ENCODE data around the gene IZUMO3.
"Not testable (repeated sequence)": the region's sequence is repeated elsewhere in the genome, so short reads cannot be mapped to it uniquely, and the experiment has no call there.

The IZUMO3 gene

GRCh38 chr9:24545847-24546522, at the start of gene IZUMO3:
TSS of gene IZUMO3 (minus strand) at chr9:24545897. CDS start at chr9:24545649, 248 bp downstream.
- no peak for DNase-seq (ENCODE audit: low read depth)

GRCh38 chr9:24594234-24594850, 48.6 kb upstream of the IZUMO3 start:
- no peak for DNase-seq (ENCODE audit: low read depth)

GRCh38 chr9:24590432-24590831, 44.7 kb upstream of the IZUMO3 start:
- DNase-seq (ENCODE audit: low read depth), result no peak

- DNase-seq (ENCODE audit: low read depth), result no peak
Observed at GRCh38 chr9:24587883-24588282, 42.2 kb upstream of the IZUMO3 start.

- DNase-seq (ENCODE audit: low read depth), result no peak
Observed at GRCh38 chr9:24582146-24583126, 36.7 kb upstream of the IZUMO3 start.

GRCh38 chr9:24580005-24580404, 34.3 kb upstream of the IZUMO3 start:
- not testable (repeated sequence) for DNase-seq (ENCODE audit: low read depth)

- no peak for DNase-seq (ENCODE audit: low read depth)
Observed at GRCh38 chr9:24572406-24572805, 26.7 kb upstream of the IZUMO3 start.

GRCh38 chr9:24561957-24562356, 16.3 kb upstream of the IZUMO3 start:
- no peak for DNase-seq (ENCODE audit: low read depth)

- no peak for DNase-seq (ENCODE audit: low read depth)
Observed at GRCh38 chr9:24553183-24553552, 7.5 kb upstream of the IZUMO3 start.

GRCh38 chr9:24552526-24553182, 7.0 kb upstream of the IZUMO3 start:
- no peak for DNase-seq (ENCODE audit: low read depth)

GRCh38 chr9:24545285-24545684, 412 bp downstream of the IZUMO3 start:
- no peak for DNase-seq (ENCODE audit: low read depth)

- no peak for DNase-seq (ENCODE audit: low read depth)
Observed at GRCh38 chr9:24518545-24518944, 27.2 kb downstream of the IZUMO3 start.

GRCh38 chr9:24516463-24516862, 29.2 kb downstream of the IZUMO3 start:
- no peak for DNase-seq (ENCODE audit: low read depth)

GRCh38 chr9:24509850-24510249, 35.8 kb downstream of the IZUMO3 start:
- DNase-seq (ENCODE audit: low read depth), result no peak

- no peak for DNase-seq (ENCODE audit: low read depth)
Observed at GRCh38 chr9:24504521-24504920, 41.2 kb downstream of the IZUMO3 start.

- no peak for DNase-seq (ENCODE audit: low read depth)
Observed at GRCh38 chr9:24502206-24502937, 43.3 kb downstream of the IZUMO3 start.

- no peak for DNase-seq (ENCODE audit: low read depth)
Observed at GRCh38 chr9:24500761-24501160, 44.9 kb downstream of the IZUMO3 start.

- DNase-seq (ENCODE audit: low read depth), result no peak
Observed at GRCh38 chr9:24498632-24499031, 47.1 kb downstream of the IZUMO3 start.

GRCh38 chr9:24497671-24498070, 48.0 kb downstream of the IZUMO3 start:
- no peak for DNase-seq (ENCODE audit: low read depth)

Measured in ELR (cell line).